ENCODE data around the gene HIRIP3. TPM values are rescaled to one million over a fixed set of nuclear protein-coding genes. Genes with fewer than 3 reads are reported as not detected.
"Not testable (repeated sequence)": the region's sequence is repeated elsewhere in the genome, so short reads cannot be mapped to it uniquely, and the experiment has no call there.

The HIRIP3 gene
- total and polyA plus RNA-seq, 2 of the 13 experiments (the other 11 are each of a cell fraction or from before 2014, with no cell fraction given), result 12.6 to 17.2 TPM

DNA sequence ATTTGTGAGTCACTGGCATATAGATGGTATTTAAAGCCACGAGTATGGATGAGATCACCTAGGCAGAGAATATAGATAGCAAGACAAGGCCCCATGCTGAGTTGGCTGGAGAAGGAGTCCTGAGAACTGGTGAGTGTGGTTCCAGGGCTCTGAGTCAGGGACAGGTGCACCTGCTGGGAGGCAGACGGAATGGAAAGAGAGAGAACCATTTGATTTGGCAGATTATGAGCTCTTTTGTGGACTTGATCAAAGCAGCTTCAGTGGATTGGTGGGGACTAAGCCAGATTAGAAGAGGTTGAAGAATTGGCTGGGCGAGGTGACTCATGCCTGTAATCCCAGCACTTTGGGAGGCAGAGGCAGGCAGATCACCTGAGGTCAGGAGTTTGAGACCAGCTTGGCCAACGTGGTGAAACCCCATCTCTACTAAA is 23.3 kb upstream of the HIRIP3 start:
- H2AFZ ChIP-seq (ENCODE audit: low read length), result no peak overlapping the region
- no peak overlapping the region for H3K27ac ChIP-seq (ENCODE audit: extremely low read length, insufficient read depth, low read length)
- no peak overlapping the region for H3K4me2 ChIP-seq (ENCODE audit: low read depth, low read length)
- POLR2A ChIA-PET, result no interaction called here
- CTCF ChIA-PET (ENCODE audit: low intra/inter-chr PET ratio, low total read pairs), result no interaction called here
- no peak for DNase-seq (ENCODE audit: low spot score)
- TF ChIP-seq ZNF343 (CRISPR knock-in tag; IDR thresholded peaks at IDR 0.05) (no peak), ISX (CRISPR knock-in tag; conservative IDR thresholded peaks at IDR 0.05) (no peak), BATF2 (CRISPR knock-in tag; IDR thresholded peaks at IDR 0.05) (no peak), ZNF639 (CRISPR knock-in tag; conservative IDR thresholded peaks at IDR 0.05) (no peak), FOXK2 (IDR thresholded peaks at IDR 0.05) (no peak), RNF219 (CRISPR knock-in tag; IDR thresholded peaks at IDR 0.05) (no peak), ZNF567 (CRISPR knock-in tag; IDR thresholded peaks at IDR 0.05; ENCODE audit: borderline replicate concordance) (no peak), ZNF101 (CRISPR knock-in tag; IDR thresholded peaks at IDR 0.05; ENCODE audit: borderline replicate concordance, low read depth) (no peak), SMARCC2 (IDR thresholded peaks at IDR 0.05) (no peak), JARID2 (CRISPR knock-in tag; IDR thresholded peaks at IDR 0.05; ENCODE audit: insufficient replicate concordance) (no peak), MAFG (CRISPR knock-in tag; IDR thresholded peaks at IDR 0.05) (no peak)
- H3K9me3 ChIP-seq (ENCODE audit: low read length), result no peaks in the 10 kb centered on the region
- no peaks in the 10 kb centered on the region for H3K79me2 ChIP-seq (ENCODE audit: insufficient read depth, low read length)
- no peak overlapping the region for H3K4me3 ChIP-seq (replicated peaks in 1 of 3; ENCODE audit: insufficient read depth in 1 of 3, low read depth in 2 of 3, low read length in 3 of 3)
- ATAC-seq, result no peak
- no peaks in the 10 kb centered on the region for H4K20me1 ChIP-seq (ENCODE audit: insufficient read depth, low read length)
- BruUV-seq (replicated peaks), result no TSS peak
- H3K36me3 ChIP-seq (replicated peaks in 1 of 2; ENCODE audit: control insufficient read depth in 1 of 2, insufficient read depth in 2 of 2, low read length in 2 of 2), result no peaks in the 10 kb centered on the region
- in situ Hi-C loops (cut with HindIII; ENCODE audit: extremely low pct_ligation_motif_present, low pct_unique_long_range_greater_than_20kb) (no loop called here), intact Hi-C loops (cut with micrococcal nuclease; ENCODE audit: unreplicated experiment) (no loop called here)
- FAIRE-seq, result no peak
- H3K9ac ChIP-seq (ENCODE audit: insufficient read depth, low read depth, low read length), result no peak overlapping the region
- H3K4me1 ChIP-seq (ENCODE audit: insufficient read depth, low read length), result peaks cover 22% of the 10 kb centered on the region
- WGBS (ENCODE audit: low lambda C conversion rate), result 27% methylated on average over 4 of the region's 4 CpGs
- H3K27me3 ChIP-seq (ENCODE audit: control insufficient read depth in 1 of 2, insufficient read depth in 2 of 2, low read length in 2 of 2), result peaks cover 6 to 27% of the 10 kb centered on the region in 2 experiments

- 50% methylated on average over 4 of the region's 4 CpGs for WGBS (ENCODE audit: low lambda C conversion rate)
- H3K27ac ChIP-seq (ENCODE audit: extremely low read length, insufficient read depth, low read length); H3K9me3 ChIP-seq (ENCODE audit: low read length); BruUV-seq (replicated peaks); CTCF ChIA-PET (ENCODE audit: low intra/inter-chr PET ratio, low total read pairs); H2AFZ ChIP-seq (ENCODE audit: low read length); H3K4me3 ChIP-seq (replicated peaks in 1 of 3; ENCODE audit: insufficient read depth in 1 of 3, low read depth in 2 of 3, low read length in 3 of 3); H3K36me3 ChIP-seq (replicated peaks in 1 of 2; ENCODE audit: control insufficient read depth in 1 of 2, insufficient read depth in 2 of 2, low read length in 2 of 2); FAIRE-seq; ATAC-seq; H3K9ac ChIP-seq (ENCODE audit: insufficient read depth, low read depth, low read length); H3K79me2 ChIP-seq (ENCODE audit: insufficient read depth, low read length); in situ Hi-C loops (cut with HindIII; ENCODE audit: extremely low pct_ligation_motif_present, low pct_unique_long_range_greater_than_20kb); H4K20me1 ChIP-seq (ENCODE audit: insufficient read depth, low read length); DNase-seq (ENCODE audit: low spot score); H3K4me2 ChIP-seq (ENCODE audit: low read depth, low read length); intact Hi-C loops (cut with micrococcal nuclease; ENCODE audit: unreplicated experiment): not testable (repeated sequence)
- Histone ChIP-seq H3K4me1 (ENCODE audit: insufficient read depth, low read length) (peaks cover 22% of the 10 kb centered on the region), H3K27me3 (ENCODE audit: control insufficient read depth in 1 of 2, insufficient read depth in 2 of 2, low read length in 2 of 2) (peaks cover under 1 to 19% of the 10 kb centered on the region in 2 experiments; a peak in 4 of 5 replicates)
- POLR2A ChIA-PET, result interaction anchor here (0.6 kb wide), 1 partner anchor 45 kb away, joined by 3 read pairs; no protein-coding TSS in a partner anchor
These were observed 22.5 kb upstream of the HIRIP3 start for GRCh38 chr16:30017937-30018336.

Data from HepG2 (cell line).